ENCODE results near the gene MAP2K4. TPM values are rescaled to one million over a fixed set of nuclear protein-coding genes. Genes with fewer than 3 reads are reported as not detected.

MAP2K4 gene
- total RNA-seq, 1 donor from 2014 or later, result 12.7 TPM

- DNase-seq (ENCODE audit: low spot score), result no peak
- no peak for ATAC-seq
Observed at GRCh38 chr17:12035673-12036072, 15.0 kb downstream of the MAP2K4 start.

GRCh38 chr17:12037970-12038369 is 17.3 kb downstream of the MAP2K4 start:
- DNase-seq (ENCODE audit: low spot score) (no peak), ATAC-seq (peak; percentile 64)

GRCh38 chr17:12040478-12040877 is 19.8 kb downstream of the MAP2K4 start:
- ATAC-seq, result no peak
- DNase-seq (ENCODE audit: low spot score), result no peak

GRCh38 chr17:12041312-12041711 is 20.6 kb downstream of the MAP2K4 start:
- no peak for ATAC-seq

GRCh38 chr17:12043702-12044101 is 23.0 kb downstream of the MAP2K4 start:
- ATAC-seq, result no peak
- no peak for DNase-seq (ENCODE audit: low spot score)

More at GRCh38 chr17:12041312-12041711, 20.6 kb downstream of the MAP2K4 start:
- no peak for DNase-seq (ENCODE audit: low spot score)

GRCh38 chr17:12046786-12047185 is 26.1 kb downstream of the MAP2K4 start:
- no peak for DNase-seq (ENCODE audit: low spot score)

GRCh38 chr17:12047681-12048376 is 27.2 kb downstream of the MAP2K4 start:
- ATAC-seq, result no peak
- no peak for DNase-seq (ENCODE audit: low spot score)

More at GRCh38 chr17:12046786-12047185, 26.1 kb downstream of the MAP2K4 start:
- no peak for ATAC-seq

- no peak for DNase-seq (ENCODE audit: low spot score)
- ATAC-seq, result no peak
Observed at GRCh38 chr17:12048843-12049473, 28.3 kb downstream of the MAP2K4 start.

- ATAC-seq (no peak), DNase-seq (ENCODE audit: low spot score) (no peak)
Observed at GRCh38 chr17:12050646-12051225, 30.1 kb downstream of the MAP2K4 start.

- DNase-seq (ENCODE audit: low spot score) (no peak), ATAC-seq (no peak)
Observed at GRCh38 chr17:12053552-12053951, 32.9 kb downstream of the MAP2K4 start.

GRCh38 chr17:12055889-12056288 is 35.2 kb downstream of the MAP2K4 start:
- DNase-seq (ENCODE audit: low spot score) (no peak), ATAC-seq (no peak)

GRCh38 chr17:12057520-12057919 is 36.8 kb downstream of the MAP2K4 start:
- no peak for ATAC-seq
- DNase-seq (ENCODE audit: low spot score), result no peak

- DNase-seq (ENCODE audit: low spot score) (no peak), ATAC-seq (no peak)
Observed at GRCh38 chr17:12058535-12058934, 37.9 kb downstream of the MAP2K4 start.

- ATAC-seq (no peak), DNase-seq (ENCODE audit: low spot score) (no peak)
Observed at GRCh38 chr17:12062249-12062648, 41.6 kb downstream of the MAP2K4 start.

GRCh38 chr17:12064395-12064794 is 43.7 kb downstream of the MAP2K4 start:
- no peak for DNase-seq (ENCODE audit: low spot score)
- ATAC-seq, result no peak

- ATAC-seq, result no peak
- no peak for DNase-seq (ENCODE audit: low spot score)
Observed at GRCh38 chr17:12067485-12067884, 46.8 kb downstream of the MAP2K4 start.

GRCh38 chr17:12068946-12069345 is 48.3 kb downstream of the MAP2K4 start:
- DNase-seq (ENCODE audit: low spot score), result no peak
- no peak for ATAC-seq

GRCh38 chr17:12070561-12070960 is 49.9 kb downstream of the MAP2K4 start:
- DNase-seq (ENCODE audit: low spot score) (no peak), ATAC-seq (no peak)

- no peak for ATAC-seq
- no peak for DNase-seq (ENCODE audit: low spot score)
Observed at GRCh38 chr17:12074346-12074745, 53.7 kb downstream of the MAP2K4 start.

- DNase-seq (ENCODE audit: low spot score), result no peak
- no peak for ATAC-seq
Observed at GRCh38 chr17:12077773-12078172, 57.1 kb downstream of the MAP2K4 start.

GRCh38 chr17:12078791-12079190 is 58.1 kb downstream of the MAP2K4 start:
- DNase-seq (ENCODE audit: low spot score) (no peak), ATAC-seq (no peak)

- DNase-seq (ENCODE audit: low spot score) (peak; percentile 49), ATAC-seq (peak; percentile 76)
Observed at GRCh38 chr17:12081720-12082119, 61.0 kb downstream of the MAP2K4 start.
